Prostate gland (tissue), 2 donors: ENCODE measurements around the gene EFEMP2.

Experiments
- CTCF ChIP-seq, 4 experiments: fragments of 200-600 bp in 2 of 4; fragments of 450-650 bp in 2 of 4; sonication (generic) in 2 of 4; IDR thresholded peaks; 1 replicate in 3 of 4; 2 replicates in 1 of 4; pipeline ENCODE4 v1.5.1; 2016 to 2019; ENCODE audit warnings: antibody characterized with exemption in 4 of 4, mild to moderate bottlenecking in 2 of 4, moderate library complexity in 2 of 4
- POLR2A ChIP-seq: fragments of 450-650 bp; IDR thresholded peaks from one replicate; pipeline ENCODE4 v1.6.1; 2016; ENCODE audit warnings: antibody characterized with exemption, mild to moderate bottlenecking

- no peak for TF ChIP-seq CTCF (IDR thresholded peaks at IDR 0.05)
- no peak for TF ChIP-seq POLR2A
Observed at GRCh38 chr11:65885808-65886536, 13.4 kb upstream of the EFEMP2 start.
